Activated naive CD4-positive, alpha-beta T cell treated with anti-CD3 and anti-CD28 coated beads, Interleukin-2, amount 50 U/mL, for 16 hours (primary cell): ENCODE data around the gene UACA.
A peak's percentile ranks its signal among the peaks of the same experiment; 100 is the strongest.
"Not testable (repeated sequence)": the region's sequence is repeated elsewhere in the genome, so short reads cannot be mapped to it uniquely, and the experiment has no call there.

Experiments
- DNase-seq: peaks from one replicate; pipeline ENCODE4 v3.0.0-alpha.2; 2020

The UACA gene, protein sequence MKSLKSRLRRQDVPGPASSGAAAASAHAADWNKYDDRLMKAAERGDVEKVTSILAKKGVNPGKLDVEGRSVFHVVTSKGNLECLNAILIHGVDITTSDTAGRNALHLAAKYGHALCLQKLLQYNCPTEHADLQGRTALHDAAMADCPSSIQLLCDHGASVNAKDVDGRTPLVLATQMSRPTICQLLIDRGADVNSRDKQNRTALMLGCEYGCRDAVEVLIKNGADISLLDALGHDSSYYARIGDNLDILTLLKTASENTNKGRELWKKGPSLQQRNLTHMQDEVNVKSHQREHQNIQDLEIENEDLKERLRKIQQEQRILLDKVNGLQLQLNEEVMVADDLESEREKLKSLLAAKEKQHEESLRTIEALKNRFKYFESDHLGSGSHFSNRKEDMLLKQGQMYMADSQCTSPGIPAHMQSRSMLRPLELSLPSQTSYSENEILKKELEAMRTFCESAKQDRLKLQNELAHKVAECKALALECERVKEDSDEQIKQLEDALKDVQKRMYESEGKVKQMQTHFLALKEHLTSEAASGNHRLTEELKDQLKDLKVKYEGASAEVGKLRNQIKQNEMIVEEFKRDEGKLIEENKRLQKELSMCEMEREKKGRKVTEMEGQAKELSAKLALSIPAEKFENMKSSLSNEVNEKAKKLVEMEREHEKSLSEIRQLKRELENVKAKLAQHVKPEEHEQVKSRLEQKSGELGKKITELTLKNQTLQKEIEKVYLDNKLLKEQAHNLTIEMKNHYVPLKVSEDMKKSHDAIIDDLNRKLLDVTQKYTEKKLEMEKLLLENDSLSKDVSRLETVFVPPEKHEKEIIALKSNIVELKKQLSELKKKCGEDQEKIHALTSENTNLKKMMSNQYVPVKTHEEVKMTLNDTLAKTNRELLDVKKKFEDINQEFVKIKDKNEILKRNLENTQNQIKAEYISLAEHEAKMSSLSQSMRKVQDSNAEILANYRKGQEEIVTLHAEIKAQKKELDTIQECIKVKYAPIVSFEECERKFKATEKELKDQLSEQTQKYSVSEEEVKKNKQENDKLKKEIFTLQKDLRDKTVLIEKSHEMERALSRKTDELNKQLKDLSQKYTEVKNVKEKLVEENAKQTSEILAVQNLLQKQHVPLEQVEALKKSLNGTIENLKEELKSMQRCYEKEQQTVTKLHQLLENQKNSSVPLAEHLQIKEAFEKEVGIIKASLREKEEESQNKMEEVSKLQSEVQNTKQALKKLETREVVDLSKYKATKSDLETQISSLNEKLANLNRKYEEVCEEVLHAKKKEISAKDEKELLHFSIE (N-terminal part only)

DNA sequence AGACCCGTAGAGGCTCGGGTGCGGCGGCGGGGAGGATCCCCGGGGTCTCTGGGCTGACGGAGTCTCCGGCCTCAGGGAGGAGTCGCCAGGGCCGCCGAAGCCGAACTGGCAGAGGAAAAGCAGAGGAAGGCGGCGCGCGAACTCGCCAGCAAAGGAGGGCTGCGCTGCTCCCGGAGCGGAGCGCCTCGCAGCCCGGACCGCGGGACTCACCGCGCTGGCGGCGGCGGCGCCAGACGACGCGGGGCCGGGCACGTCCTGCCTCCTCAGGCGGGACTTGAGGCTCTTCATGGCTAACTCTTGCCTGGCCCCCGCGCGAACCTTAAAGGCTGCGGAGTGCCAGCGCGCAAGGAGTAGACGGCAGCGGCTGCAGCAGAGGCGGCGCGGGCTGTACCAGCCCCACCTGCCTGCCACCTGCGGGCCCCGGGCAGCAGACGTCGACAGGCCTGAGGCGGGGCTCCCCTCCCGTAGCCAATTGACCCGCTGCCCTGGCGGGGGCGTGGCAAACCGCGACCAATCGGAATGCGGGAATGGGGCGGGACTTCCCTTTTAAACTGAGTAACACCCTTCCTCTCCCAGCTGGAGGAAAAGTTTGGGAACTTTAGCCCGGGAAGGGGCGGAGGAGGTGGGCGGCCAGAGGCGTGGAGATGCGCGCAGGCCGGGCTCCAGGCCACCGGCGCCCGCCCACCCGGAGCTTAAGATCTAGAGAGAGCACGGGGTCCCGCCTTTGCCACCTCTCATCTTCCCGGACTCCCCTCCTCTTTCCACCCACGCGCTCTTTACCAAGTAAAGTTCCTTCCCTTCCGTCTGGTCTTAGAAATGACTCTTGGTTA is at the start of gene UACA:
UACA (minus strand) TSS at position 439 of the 830 bp plus-strand sequence; CDS start at position 288, 151 bp downstream.
- peak; percentile 83 for DNase-seq

- no peak for DNase-seq
Measured at GRCh38 chr15:70812827-70813364, 49.5 kb upstream of the UACA start.

- no peak for DNase-seq
Measured at GRCh38 chr15:70810916-70811578, 47.7 kb upstream of the UACA start.

- no peak for DNase-seq
Measured at GRCh38 chr15:70806992-70807712, 43.8 kb upstream of the UACA start.

DNA sequence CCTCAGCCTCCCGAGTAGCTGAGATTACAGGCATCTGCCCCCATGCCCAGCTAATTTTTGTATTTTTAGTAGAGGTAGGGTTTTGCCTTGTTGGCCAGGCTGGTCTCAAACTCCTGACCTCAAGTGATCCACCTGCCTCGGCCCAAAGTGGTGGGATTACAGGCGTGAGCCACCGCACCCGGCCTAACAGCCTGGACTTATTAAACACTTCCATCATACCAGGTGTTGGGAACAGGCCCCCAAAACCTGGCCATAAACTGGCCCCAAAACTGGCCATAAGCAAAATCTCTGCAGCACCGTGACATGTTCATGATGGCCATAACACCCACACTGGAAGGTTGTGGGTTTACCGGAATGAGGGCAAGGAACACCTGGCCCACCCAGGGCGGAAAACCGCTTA is 41.0 kb upstream of the UACA start:
- not testable (repeated sequence) for DNase-seq

GRCh38 chr15:70802629-70803028 is 39.3 kb upstream of the UACA start:
- no peak for DNase-seq

DNA sequence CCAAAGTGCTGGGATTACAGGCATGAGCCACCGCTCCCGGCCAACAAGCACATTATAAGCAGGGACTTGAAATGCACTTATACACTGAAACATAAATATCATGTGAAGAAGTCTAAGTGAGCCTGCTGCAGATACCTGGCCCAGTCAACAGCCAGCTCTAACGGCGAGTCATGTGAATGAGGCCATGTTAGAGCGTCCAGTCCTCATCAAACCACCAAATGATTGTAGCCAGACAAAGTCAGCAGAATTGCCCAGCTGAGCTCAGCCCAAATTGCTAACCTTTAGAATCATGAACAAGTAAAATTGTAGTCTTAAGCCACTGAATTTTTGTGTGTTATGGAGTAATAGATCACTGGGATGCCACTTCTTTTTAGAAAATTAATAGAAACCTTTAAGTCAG is 37.8 kb upstream of the UACA start:
- DNase-seq: no peak

GRCh38 chr15:70799667-70800450 is 36.5 kb upstream of the UACA start:
- DNase-seq: no peak

DNA sequence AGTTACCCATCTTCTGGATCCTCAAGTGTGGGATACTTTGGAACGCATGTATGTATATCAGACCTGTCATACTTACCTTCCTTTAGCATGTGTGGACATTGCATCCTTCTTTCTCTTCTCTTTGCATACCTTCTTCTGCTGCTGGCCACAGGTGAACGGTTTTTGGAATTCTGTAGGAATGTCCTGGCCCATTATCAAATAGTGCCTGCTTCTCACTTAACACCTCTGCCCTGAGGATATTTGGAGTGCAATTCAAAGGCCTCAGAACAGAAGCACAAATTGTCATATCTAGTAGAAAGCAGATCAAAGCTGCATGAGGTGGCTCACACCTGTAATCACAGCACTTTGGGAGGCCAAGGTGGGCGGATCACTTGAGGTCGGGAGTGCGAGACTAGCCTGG is 34.1 kb upstream of the UACA start:
- DNase-seq: no peak

DNA sequence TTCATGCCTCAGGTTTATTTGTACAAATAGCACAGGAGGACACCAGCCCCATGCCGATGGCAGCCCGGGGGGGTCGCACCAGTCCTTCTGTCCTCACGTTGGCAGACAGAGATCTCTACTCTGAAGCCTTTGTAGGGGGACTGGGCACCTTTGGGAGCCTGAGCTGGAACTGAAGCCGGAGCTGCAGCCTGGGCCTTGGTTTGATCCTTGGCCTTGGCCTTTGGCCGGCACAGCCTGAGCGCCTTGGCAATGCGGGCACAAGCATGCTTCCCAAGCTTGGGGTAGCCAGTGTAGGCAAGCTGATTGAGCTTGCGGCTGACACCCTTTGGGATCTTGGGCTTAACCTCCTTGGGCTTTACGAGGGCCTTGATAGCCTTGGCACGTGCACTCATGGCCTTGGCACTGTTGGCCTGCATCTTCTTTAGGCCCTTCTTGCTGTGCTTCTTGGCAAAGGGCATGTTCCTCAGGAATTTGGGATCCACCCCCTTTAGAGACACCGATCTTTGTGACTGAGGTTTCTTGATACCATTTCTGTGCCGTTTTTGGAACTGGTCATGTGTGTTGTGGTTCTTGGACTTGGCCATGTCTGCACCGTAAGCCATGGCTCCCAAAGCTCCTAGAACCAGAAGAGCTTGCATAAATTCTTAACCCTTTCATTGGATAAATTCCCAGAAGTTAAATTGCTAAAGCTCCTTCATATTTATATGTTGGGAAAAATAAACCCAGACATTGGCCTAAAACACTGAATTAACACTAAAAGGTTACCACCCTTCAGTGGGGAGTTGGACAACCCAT is 33.4 kb upstream of the UACA start:
- no peak for DNase-seq

GRCh38 chr15:70795311-70795665 is 31.9 kb upstream of the UACA start:
- DNase-seq: no peak

- no peak for DNase-seq
Measured at GRCh38 chr15:70794596-70795310, 31.4 kb upstream of the UACA start.

DNA sequence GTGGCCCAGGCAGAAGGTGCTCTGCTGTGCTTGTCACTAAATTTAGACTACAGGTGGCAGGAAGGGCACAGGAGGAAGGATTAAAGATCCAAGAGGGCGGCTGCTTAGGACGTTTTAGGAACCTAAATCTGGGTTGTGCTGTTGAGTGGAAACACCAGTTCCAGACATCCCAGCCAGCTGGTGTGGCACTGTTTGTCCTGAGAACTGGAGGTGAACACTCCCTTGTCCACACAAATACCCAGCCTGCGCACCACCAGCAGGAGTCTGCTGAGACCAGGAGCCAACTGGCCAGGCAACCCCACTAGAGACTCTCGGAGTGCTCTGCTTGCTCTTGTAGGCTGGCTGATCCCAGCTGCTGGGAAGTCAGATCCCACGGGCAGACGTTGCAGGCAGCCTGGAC is 30.3 kb upstream of the UACA start:
- no peak for DNase-seq

- no peak for DNase-seq
Measured at GRCh38 chr15:70792171-70792573, 28.8 kb upstream of the UACA start.

- DNase-seq: no peak
Measured at GRCh38 chr15:70791259-70791658, 27.9 kb upstream of the UACA start.

- no peak for DNase-seq
Measured at GRCh38 chr15:70789213-70789612, 25.9 kb upstream of the UACA start.

DNA sequence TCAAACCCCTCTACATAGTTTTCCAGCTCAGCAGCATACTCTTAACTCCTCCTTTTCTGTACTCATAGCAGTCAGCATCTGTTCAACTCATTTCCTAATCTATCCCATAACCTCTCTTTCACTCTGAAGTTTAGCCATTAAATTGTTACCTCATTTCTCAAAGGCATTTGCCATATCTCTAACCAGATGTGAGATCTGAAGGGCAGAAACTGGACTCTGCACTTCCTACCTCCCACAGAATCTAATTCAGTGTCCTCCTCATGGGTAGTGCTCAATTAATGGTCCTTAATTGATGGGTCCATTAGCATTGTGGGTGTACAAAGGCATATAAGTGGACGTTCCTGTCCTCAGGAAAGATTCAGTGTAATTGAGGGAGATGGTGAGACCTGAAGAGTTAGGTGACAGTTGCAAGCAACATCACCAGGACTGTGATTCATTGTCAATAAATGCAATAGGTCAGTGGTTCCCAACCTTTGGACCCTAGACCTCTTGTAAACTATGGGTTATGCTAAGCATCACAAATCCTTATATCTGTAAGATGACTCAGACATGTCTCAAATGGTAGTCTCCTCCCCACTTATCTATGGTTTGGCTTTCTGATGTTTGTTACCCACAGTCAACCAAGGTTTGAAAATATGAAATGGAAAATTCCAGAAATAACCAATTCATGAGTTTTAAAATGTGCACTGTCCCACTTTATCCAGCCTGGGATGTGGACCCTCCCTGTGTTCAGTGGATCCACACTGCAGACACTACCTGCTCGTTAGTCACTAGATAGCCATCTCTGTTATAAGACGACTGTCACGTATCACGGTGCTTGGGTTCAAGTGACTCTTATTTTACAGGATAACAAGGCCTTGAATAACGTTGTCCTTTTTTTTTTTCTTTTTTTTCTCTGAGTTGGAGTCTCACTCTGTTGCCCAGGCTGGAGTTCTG is 25.0 kb upstream of the UACA start:
- DNase-seq: no peak
